Fibroblast of skin of left biceps (primary cell): ENCODE data around the gene FASTKD3.
A peak's percentile ranks its signal among the peaks of the same experiment; 100 is the strongest.

Experiments
- DNase-seq, 2 experiments: peaks; one replicate each; pipeline ENCODE4 v3.0.0-alpha.2; 2013; ENCODE audit warnings: low read depth in 2 of 2

FASTKD3 gene

GRCh38 chr5:7849681-7850394, 19.0 kb downstream of the FASTKD3 start:
- no peak for DNase-seq

DNA sequence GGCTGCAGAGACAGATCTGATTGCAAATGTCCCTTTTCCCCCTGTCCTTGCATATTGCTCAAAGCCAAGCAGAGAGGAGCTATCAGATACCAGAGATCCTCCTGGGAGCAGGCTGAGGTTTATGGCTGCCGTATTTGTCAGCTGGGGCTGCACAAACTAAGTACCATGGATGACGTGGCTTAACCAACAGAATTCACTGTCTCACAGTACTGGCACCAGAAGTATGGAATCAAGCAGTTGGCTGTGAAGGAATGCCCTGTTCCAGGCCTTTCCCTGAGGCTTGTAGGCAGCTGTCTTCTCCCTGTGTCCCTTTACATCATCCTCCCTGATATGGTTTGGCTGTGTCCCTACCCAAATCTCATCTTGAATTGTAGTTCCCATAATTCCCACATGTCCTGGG, 20.5 kb downstream of the FASTKD3 start:
- no peak for DNase-seq

GRCh38 chr5:7846327-7846726, 22.5 kb downstream of the FASTKD3 start:
- no peak for DNase-seq

- DNase-seq = no peak
Observed at GRCh38 chr5:7845557-7845956, 23.3 kb downstream of the FASTKD3 start.

DNA sequence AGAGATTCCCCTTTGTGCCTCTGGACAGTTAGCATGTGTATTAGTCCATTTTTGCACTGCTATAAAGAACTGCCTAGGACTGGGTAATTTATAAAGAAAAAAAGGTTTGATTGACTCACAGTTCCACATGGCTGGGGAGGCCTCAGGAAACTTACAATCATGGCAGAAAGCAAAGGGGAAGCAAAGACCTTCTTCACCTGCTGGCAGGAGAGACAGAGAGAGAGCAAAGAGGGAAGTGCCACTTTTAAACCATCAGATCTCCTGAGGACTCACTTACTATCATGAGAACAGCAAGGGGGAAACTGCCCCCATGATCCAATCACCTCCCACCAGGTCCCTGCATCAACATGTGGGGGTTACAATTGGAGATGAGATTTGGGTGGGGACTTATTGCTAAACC, 23.9 kb downstream of the FASTKD3 start:
- no peak for DNase-seq

DNA sequence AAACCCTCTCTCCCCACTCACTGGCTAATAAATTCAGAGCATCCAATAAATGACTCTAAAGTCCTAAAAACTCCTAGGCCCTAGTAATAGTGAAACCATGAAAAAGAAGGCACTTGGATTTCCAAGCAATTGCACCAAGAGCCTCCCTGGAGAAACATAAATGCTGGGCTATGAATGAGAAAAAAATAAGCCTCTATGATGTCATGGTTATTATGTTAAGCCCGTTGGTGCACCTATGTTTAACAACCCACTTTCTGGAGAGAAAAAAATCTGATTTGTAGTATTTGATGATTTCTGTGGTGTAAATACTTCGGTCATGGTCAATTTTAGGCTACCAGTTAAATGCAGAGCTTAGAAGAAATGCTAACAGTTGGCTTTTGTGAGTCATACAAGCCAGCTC, 26.3 kb downstream of the FASTKD3 start:
- no peak for DNase-seq

GRCh38 chr5:7837403-7837802, 31.4 kb downstream of the FASTKD3 start:
- DNase-seq = no peak

DNA sequence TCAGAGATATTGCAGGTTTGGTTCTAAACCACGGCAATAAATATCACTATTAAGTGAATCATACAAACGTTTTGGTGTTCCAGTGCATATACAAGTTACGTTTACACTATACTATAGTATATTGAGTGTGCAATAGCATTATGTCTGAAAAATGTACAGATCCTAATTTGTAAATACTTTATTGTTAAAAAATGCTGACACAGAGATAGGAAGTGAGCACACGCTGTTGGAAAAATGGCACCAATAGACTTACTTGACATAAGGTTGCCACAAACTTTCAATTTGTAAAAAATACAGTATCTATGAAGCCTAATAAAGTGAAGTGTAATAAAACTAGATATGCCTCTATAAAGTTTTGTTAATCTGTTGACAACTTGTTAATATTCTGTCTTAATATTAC, 33.8 kb downstream of the FASTKD3 start:
- no peak for DNase-seq

DNA sequence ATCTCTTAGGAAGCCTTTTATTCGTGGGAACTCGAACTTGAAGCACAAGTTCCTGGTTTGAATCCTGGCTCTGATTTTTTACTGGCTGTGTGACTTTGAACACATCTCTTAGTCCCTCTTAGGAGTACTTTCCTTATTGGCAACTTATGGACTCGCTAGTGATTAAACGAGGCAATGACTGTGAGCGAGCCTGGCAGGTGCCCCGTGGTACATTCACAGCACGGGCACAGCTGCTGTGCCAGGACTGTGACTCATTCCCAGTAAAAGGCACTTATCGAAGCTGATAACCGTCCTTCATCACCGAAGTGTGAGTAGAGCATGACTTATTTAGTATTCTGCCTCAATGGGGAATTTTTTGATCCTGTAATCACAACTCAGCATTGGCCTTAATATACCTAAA, 40.6 kb downstream of the FASTKD3 start:
- DNase-seq = no peak

- no peak for DNase-seq
Observed at GRCh38 chr5:7827610-7828009, 41.2 kb downstream of the FASTKD3 start.

DNA sequence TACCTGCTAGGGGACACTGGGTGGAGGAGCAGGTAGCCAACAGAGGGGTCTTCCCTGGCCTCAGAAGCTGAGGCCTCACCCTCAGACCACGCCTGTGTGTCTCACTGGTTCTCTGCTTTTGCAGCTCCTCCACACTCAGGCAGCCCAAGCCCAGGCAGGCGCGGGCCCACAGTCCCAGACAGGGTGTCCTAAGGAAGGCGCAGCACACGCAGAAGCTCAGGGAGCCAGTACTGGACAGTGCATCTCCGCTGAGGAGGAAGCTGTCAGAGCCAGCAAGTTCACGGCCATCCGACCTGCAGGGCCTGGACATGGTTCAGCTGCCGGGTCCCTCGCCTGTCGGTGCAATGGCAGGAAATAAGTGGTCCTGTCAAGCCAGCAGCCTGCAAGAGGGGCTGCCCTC, 43.2 kb downstream of the FASTKD3 start:
- DNase-seq = no peak

- no peak for DNase-seq
Observed at GRCh38 chr5:7824995-7825394, 43.8 kb downstream of the FASTKD3 start.

DNA sequence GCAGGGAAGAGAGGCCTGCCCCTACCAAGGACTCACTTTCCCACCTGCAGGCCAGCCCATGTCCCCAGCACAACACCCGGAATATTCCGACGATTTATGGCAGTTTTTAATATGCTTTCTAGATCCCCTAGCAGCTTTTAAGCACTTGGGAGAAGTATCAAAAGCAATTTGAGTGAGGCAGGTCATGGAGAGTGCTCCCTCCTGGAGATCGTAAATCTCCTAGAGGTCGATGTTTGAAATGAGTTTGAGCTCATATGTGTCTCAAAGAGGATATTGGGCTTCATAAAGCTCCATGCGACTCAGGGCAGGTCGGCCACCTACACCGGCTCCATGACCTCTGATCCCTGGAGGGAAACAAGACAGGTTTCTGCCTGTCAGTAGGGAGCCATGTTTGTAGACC, 45.2 kb downstream of the FASTKD3 start:
- DNase-seq = no peak

DNA sequence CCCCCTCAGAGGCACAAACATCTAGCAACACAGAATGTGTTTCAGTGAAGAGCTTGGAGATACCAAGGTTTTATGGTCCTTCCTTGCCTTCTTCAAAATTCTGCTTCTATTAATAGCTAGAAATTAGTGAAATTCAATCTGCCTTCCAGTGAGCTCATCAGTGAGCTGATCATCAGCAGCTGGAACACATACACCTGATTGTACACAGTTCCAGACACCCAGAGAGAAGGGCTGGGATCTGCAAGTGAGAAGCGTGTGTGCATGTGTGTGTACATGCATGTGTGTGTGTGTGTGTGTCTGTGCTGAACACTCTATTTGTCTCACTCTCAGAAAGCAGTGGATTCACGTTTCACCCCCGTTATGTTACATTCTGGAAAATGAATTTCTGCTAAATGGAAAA, 46.4 kb downstream of the FASTKD3 start:
- DNase-seq = no peak

DNA sequence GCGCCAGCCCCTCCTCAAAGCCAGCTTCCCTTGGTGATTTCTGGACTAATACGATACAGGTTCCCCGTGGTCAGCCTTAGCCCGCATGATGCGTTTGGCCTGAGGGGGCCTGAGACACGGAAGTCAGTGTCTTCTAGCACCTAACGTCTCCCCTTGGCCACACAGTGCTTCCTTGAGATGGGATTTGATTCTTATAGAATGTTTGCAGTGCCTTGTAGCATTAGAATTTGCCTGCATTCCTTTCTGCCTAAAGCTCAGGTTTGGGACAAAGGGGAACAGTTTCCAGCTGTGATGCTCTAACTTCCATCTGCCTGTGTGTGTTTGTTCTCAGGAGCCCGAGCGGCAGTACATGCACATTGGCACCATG, 52.3 kb downstream of the FASTKD3 start:
- no peak for DNase-seq

DNA sequence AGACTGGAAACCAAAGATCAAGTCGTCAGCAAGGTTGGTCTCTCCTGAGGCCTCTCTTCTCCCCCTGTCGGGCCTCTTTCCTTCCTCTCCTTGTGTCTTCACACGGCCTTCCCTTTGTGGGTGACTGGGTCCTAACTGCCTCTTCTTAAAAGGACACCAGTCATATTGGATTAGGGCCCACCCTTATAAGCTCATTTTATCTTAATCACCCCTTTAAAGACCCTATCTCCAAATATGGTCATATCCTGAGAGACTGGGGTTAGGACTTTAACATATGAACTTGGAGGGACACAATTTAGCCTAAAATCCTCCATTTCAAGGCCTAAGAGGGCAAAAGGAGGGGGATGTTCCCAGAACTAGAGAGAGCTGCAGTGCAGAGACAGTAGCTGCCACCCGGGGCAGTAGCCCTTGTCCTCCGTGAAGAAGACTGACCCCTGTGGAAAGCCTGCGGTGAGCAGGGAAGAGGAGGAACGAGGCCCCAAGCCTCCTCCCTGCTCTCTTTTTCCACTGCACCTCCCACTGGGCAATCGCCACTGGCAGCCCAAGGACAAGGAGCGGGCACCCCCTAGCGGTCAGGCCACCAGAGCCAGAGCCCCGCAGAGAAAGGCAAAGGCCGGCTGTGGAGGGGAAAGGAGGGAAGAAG, 52.8 kb downstream of the FASTKD3 start:
- DNase-seq = peak in 1 of 2 experiments; percentile 5

DNA sequence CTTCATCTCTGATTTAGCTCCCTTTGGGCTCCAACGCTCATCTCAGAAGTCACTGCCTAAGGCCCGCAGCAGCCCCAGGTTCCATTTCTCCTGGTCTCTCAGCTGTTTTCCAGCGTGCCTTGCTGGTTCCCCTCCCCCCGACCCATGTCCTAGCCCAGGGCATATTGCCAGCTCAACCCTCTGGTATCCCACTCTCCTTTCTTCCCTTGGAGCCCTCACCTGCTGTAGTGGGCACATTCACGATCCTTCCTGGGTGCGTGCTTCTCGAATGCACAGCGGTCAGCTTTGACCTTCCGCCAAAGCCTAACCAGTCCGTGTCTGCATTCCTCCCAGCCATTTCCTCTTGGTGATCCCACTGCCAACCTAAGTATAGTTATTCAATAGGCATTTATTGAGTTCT, 54.0 kb downstream of the FASTKD3 start:
- DNase-seq = no peak

DNA sequence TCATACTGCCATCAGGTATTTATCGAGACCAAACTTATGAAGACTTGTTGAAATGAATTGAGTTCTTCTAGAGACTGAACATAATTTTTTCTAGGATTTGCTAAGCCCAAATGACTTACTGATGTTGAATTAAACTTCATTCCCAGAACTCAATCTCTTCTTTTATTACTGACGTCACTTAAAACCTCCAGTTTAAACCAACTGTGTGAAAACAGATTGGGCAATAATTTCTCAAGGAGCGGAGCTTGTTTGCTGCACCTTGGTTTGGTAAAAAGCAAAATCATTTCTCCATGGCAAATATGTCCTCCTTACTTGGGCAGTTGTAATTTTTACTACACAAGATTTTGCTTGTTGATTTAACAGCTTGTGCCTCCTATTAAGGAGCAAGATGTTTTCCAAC, 55.3 kb downstream of the FASTKD3 start:
- DNase-seq = no peak

- DNase-seq = no peak
Observed at GRCh38 chr5:7813007-7813406, 55.8 kb downstream of the FASTKD3 start.

DNA sequence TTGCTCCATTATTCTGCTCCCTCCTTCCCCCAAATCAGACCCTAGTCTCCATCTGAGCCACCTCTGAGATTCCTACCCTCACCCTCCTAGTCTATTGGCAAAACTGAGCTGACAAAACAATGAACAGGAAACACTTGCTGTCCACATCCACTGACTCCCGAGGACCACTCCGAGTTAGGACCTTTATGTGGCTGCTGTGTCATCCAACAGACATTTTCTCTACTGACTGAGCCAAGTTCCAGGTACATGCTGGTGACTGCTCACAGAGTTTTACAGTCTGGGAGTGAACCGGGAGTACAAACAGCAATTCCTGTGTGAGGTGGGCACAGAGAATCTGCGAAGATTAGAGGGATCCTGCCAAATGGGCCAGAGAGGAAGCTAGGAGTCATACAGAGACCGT, 57.1 kb downstream of the FASTKD3 start:
- DNase-seq = no peak
